ENCODE data around the gene TEAD1.

- TF ChIP-seq MAX (IDR thresholded peaks at IDR 0.05) (no peak), CTCF (IDR thresholded peaks at IDR 0.05; ENCODE audit: low read depth, low read length, missing input control) (no peak), FOXA1 (IDR thresholded peaks at IDR 0.05) (no peak), ZBTB33 (IDR thresholded peaks at IDR 0.05) (no peak), TAF1 (conservative IDR thresholded peaks at IDR 0.05) (no peak), HNF4A (conservative IDR thresholded peaks at IDR 0.05) (no peak), SP1 (IDR thresholded peaks at IDR 0.05) (no peak), RAD21 (IDR thresholded peaks at IDR 0.05) (no peak)
These were observed 253.0 kb downstream of the TEAD1 start for GRCh38 chr11:12927221-12927620.

All from liver (tissue), 3 donors.